ENCODE results near the gene SMIM24. TPM values are rescaled to one million over a fixed set of nuclear protein-coding genes. Genes with fewer than 3 reads are reported as not detected.

The SMIM24 gene
- total and polyA plus RNA-seq, 9 of the 15 experiments (the other 6 are each of a cell fraction or from before 2014, with no cell fraction given), result 0.45 to 12.3 (median 1.4) TPM; not detected in 1

DNA sequence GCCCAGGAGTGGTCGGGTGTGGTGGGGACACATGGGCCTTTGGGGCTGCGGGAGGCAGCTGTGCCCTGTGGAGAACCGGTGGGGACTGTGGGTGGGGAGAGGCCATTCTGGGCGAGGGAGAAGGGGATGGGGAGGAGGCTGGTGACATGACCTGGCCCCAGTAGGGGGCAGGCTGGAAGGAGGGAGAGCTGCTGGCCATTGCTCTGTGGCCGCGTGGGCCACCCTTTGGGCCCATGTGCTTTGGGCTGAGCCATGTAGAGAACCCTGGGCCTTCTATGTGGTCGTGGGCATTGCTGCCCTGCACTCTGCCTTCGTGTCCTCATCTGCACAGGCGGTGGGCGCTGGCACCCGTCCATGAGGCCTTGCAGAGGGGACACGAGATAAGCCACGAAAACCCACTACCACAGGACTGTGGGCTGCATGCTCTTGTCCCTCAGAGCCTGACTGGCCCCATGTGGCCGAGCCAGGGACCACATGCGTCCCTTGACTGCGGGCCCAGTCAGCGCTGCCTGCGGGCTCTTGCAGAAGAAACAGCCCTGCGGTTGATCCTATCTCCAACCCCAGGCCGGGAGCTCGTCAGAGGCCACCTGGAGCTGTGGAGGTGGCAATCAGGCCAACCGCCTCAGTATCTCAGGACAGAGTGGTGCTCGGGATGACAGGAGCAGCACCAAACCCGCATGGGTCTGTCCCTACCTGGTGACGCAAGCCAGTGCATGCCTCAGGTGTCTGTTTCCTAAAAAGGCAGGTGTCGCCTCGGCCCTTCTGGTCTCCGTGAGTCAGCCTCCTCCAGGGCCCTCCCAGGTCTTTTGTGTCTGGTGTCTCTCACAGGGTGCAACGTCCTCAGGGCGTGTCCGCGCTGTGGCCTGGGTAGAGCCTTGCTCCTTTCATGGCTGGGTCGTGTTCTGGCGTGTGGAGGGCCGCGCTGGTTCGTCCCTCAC, 40.1 kb upstream of the SMIM24 start (continued):
- peak; percentile 96; the same call in 1 of the 2 replicates for TF ChIP-seq RERE (CRISPR knock-in tag; IDR thresholded peaks at IDR 0.05; ENCODE audit: borderline replicate concordance)
- no peak for TF ChIP-seq NEUROD1 (IDR thresholded peaks at IDR 0.05; ENCODE audit: borderline replicate concordance, low read depth, low read length, partially characterized antibody)
- no peak for TF ChIP-seq ATF1 (CRISPR knock-in tag; IDR thresholded peaks at IDR 0.05)
- TF ChIP-seq ATF1 (tag; IDR thresholded peaks at IDR 0.05), result peak; percentile 86
- TF ChIP-seq CTCFL (IDR thresholded peaks at IDR 0.05; ENCODE audit: borderline replicate concordance, insufficient read depth, low read depth, low read length, poor library complexity, severe bottlenecking), result peak; percentile 69
- TF ChIP-seq TGIF2 (CRISPR knock-in tag; IDR thresholded peaks at IDR 0.05), result 0 out of 2 replicates have a peak, but pooled peaks have one; percentile 29
- TF ChIP-seq, protein P1, sequence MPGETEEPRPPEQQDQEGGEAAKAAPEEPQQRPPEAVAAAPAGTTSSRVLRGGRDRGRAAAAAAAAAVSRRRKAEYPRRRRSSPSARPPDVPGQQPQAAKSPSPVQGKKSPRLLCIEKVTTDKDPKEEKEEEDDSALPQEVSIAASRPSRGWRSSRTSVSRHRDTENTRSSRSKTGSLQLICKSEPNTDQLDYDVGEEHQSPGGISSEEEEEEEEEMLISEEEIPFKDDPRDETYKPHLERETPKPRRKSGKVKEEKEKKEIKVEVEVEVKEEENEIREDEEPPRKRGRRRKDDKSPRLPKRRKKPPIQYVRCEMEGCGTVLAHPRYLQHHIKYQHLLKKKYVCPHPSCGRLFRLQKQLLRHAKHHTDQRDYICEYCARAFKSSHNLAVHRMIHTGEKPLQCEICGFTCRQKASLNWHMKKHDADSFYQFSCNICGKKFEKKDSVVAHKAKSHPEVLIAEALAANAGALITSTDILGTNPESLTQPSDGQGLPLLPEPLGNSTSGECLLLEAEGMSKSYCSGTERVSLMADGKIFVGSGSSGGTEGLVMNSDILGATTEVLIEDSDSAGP (CRISPR knock-in tag; IDR thresholded peaks at IDR 0.05), result peak; percentile 69; the same call in 1 of the 2 replicates
- no peak for TF ChIP-seq SREBF2 (CRISPR knock-in tag; IDR thresholded peaks at IDR 0.05)
- TF ChIP-seq U2AF1 (optimal IDR thresholded peaks at IDR 0.05; ENCODE audit: low read depth, low read length), result no peak
- TF ChIP-seq HNRNPLL (IDR thresholded peaks at IDR 0.05; ENCODE audit: low read depth, low read length, poor library complexity, severe bottlenecking), result no peak
- peak; percentile 83 for TF ChIP-seq CEBPG (CRISPR knock-in tag; IDR thresholded peaks at IDR 0.05)
- no peak; a peak in 1 of 4 replicates for TF ChIP-seq CEBPG (tag; conservative IDR thresholded peaks at IDR 0.05 in 1 of 2, IDR thresholded peaks at IDR 0.05 in 1 of 2)
- no peak for TF ChIP-seq BCL6 (CRISPR knock-in tag; IDR thresholded peaks at IDR 0.05)
- no peak for TF ChIP-seq TAF7 (tag; IDR thresholded peaks at IDR 0.05)
- TF ChIP-seq ZNF263 (CRISPR knock-in tag; IDR thresholded peaks at IDR 0.05; ENCODE audit: borderline replicate concordance), result peak; percentile 14; the same call in 1 of the 2 replicates
